ENCODE measurements around the gene DEFB121.
"Not testable (repeated sequence)": the region's sequence is repeated elsewhere in the genome, so short reads cannot be mapped to it uniquely, and the experiment has no call there.

DNA sequence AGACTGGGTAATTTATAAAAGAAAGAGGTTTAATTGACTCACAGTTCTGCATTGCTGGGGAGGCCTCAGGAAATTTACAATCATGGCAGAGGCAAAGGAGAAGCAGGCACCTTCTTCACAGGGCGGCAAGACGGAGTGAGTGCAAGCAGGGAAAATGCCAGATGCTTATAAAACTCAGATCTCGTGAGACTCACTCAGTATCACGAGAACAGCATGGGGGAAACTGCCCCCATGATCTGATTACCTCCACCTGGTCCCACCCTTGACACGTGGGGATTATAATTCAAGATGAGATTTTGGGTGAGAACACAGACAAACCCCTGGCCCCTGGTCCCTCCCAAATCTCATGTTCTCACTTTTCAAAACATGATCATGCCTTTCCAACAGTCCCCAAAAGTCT lies 41.7 kb downstream of the DEFB121 start:
- TF ChIP-seq POLR2AphosphoS5 (IDR thresholded peaks at IDR 0.05; ENCODE audit: low read depth); CTCF (conservative IDR thresholded peaks at IDR 0.05; ENCODE audit: low read depth in 2 of 2); EZH2 (IDR thresholded peaks at IDR 0.05; ENCODE audit: low read depth, unreplicated experiment); NANOG (IDR thresholded peaks at IDR 0.05; ENCODE audit: borderline replicate concordance); REST (IDR thresholded peaks at IDR 0.05; ENCODE audit: unreplicated experiment); EZH2phosphoT487 (IDR thresholded peaks at IDR 0.05; ENCODE audit: unreplicated experiment); ZNF331 (CRISPR knock-in tag; IDR thresholded peaks at IDR 0.05; ENCODE audit: low read depth); ETS1 (IDR thresholded peaks at IDR 0.05): not testable (repeated sequence)
